GM12865 (cell line): ENCODE results near the gene STX8.

Source experiments
- DNase-seq: peaks from one replicate; pipeline ENCODE4 v3.0.0; 2010; ENCODE audit warnings: low read depth
- H3K4me3 ChIP-seq: 2 replicates; pipeline ENCODE4 v1.5.1; 2011; ENCODE audit warnings: mild to moderate bottlenecking, low read depth, low read length, control low read depth
- CTCF ChIP-seq: IDR thresholded peaks from 2 replicates; pipeline ENCODE4 v1.5.1; 2011; ENCODE audit warnings: low read length, control low read depth, low read depth, inconsistent platforms; ENCODE audit not compliant: insufficient read depth; ENCODE audit errors: missing control alignments

STX8 gene

GRCh38 chr17:9287306-9287705, 288.3 kb downstream of the STX8 start:
- H3K4me3 ChIP-seq: no peak overlapping the region
- no peak for TF ChIP-seq CTCF
- DNase-seq: no peak

GRCh38 chr17:9286434-9286833, 289.2 kb downstream of the STX8 start:
- TF ChIP-seq CTCF: no peak
- no peak for DNase-seq
- no peak overlapping the region for H3K4me3 ChIP-seq

- DNase-seq: no peak
- TF ChIP-seq CTCF: no peak
- H3K4me3 ChIP-seq: no peak overlapping the region
These were observed 289.8 kb downstream of the STX8 start for GRCh38 chr17:9285602-9286427.

GRCh38 chr17:9284884-9285283, 290.7 kb downstream of the STX8 start:
- no peak for TF ChIP-seq CTCF
- no peak overlapping the region for H3K4me3 ChIP-seq
- DNase-seq: no peak

GRCh38 chr17:9283909-9284308, 291.7 kb downstream of the STX8 start:
- no peak overlapping the region for H3K4me3 ChIP-seq
- DNase-seq: no peak
- no peak for TF ChIP-seq CTCF

GRCh38 chr17:9279893-9280292, 295.7 kb downstream of the STX8 start:
- DNase-seq: no peak
- H3K4me3 ChIP-seq: no peak overlapping the region
- TF ChIP-seq CTCF: no peak

- no peak for DNase-seq
- no peak overlapping the region for H3K4me3 ChIP-seq
- no peak for TF ChIP-seq CTCF
These were observed 300.6 kb downstream of the STX8 start for GRCh38 chr17:9274973-9275372.
